Karpas-422 (cell line): ENCODE measurements around the gene AHNAK2. TPM values are rescaled to one million over a fixed set of nuclear protein-coding genes. Genes with fewer than 3 reads are reported as not detected.

Source experiments
- DNase-seq: peaks from one replicate; pipeline ENCODE4 v3.0.0-alpha.2; 2015
- H2AFZ ChIP-seq: fragments of 200-600 bp; sonication (generic); 2 replicates; pipeline ENCODE4 v1.6.1; 2014; ENCODE audit warnings: antibody characterized with exemption, low read length, mixed read lengths
- H3K27ac ChIP-seq: fragments of 200-600 bp; sonication (generic); 2 replicates; pipeline ENCODE4 v1.5.1; 2014; ENCODE audit warnings: mild to moderate bottlenecking, low read length, moderate library complexity
- H3K27me3 ChIP-seq: fragments of 200-600 bp; sonication (generic); 2 replicates; pipeline ENCODE4 v1.6.1; 2014; ENCODE audit warnings: low read length, mixed read lengths
- H3K36me3 ChIP-seq: fragments of 200-600 bp; sonication (generic); 2 replicates; pipeline ENCODE4 v1.6.1; 2014; ENCODE audit warnings: low read length, mixed read lengths; ENCODE audit not compliant: insufficient read depth
- H3K4me1 ChIP-seq: fragments of 200-600 bp; sonication (generic); 2 replicates; pipeline ENCODE4 v1.6.1; 2014; ENCODE audit warnings: mild to moderate bottlenecking, low read length, mixed read lengths
- H3K4me2 ChIP-seq: fragments of 200-600 bp; sonication (generic); 2 replicates; pipeline ENCODE4 v1.6.1; 2014; ENCODE audit warnings: low read length, low read depth, mild to moderate bottlenecking; ENCODE audit not compliant: poor library complexity, severe bottlenecking
- H3K4me3 ChIP-seq: fragments of 200-600 bp; sonication (generic); 2 replicates; pipeline ENCODE4 v1.5.1; 2014; ENCODE audit warnings: mild to moderate bottlenecking, antibody characterized with exemption, low read length, mixed read lengths
- H3K79me2 ChIP-seq: fragments of 200-600 bp; sonication (generic); 2 replicates; pipeline ENCODE4 v1.6.1; 2014; ENCODE audit warnings: mild to moderate bottlenecking, low read length, mixed read lengths
- H3K9ac ChIP-seq: fragments of 200-600 bp; sonication (generic); 2 replicates; pipeline ENCODE4 v1.6.0; 2014; ENCODE audit warnings: low read length
- H3K9me2 ChIP-seq: fragments of 200-600 bp; sonication (generic), shearing (Covaris generic); replicated peaks from 2 replicates; pipeline ENCODE4 v1.6.0; 2014; ENCODE audit warnings: mild to moderate bottlenecking, low read length, moderate library complexity; ENCODE audit not compliant: insufficient read depth
- H3K9me3 ChIP-seq: fragments of 300-700, 200-600 bp; sonication (generic); 2 replicates; pipeline ENCODE4 v1.6.1; 2014; ENCODE audit warnings: low read length, mixed read lengths
- H4K20me1 ChIP-seq: fragments of 200-600 bp; sonication (generic); 2 replicates; pipeline ENCODE4 v1.6.1; 2014; ENCODE audit warnings: mild to moderate bottlenecking, antibody characterized with exemption, low read length, low read depth; ENCODE audit not compliant: insufficient read depth
- total RNA-seq: library from RNA; depleted of rRNA; stranded (reverse); fragments of >200 nt; shearing (Covaris generic); gene quantifications from 2 replicates; pipeline ENCODE4 v1.2.3, GENCODE V29; 2014; ENCODE audit warnings: low replicate concordance

The AHNAK2 gene
- total RNA-seq, 1 experiment from 2014 or later, result not detected

DNA sequence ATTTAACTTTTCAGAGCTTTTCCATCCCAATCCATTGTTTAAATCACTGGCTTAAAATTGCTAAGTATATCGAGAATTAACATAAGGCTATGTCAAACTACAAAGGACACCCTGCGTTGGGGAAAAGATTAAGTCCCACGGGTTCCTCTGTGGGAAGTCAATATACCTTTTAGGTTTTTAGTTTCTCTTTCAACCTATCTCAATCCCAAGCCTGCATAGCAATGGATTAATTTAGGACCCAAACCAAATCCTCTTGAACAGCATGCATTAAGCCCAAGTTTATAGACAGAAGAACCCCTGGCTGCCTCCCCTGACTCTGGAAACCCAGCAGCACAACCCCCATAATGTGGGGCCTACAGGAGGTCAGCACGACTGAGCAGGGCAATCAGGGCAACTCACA lies 36.5 kb upstream of the AHNAK2 start:
- Histone ChIP-seq H3K4me3 (peak overlapping the region; percentile 3; the same call in 1 of the 2 replicates), H3K27ac (peak overlapping the region; percentile 59), H3K4me1 (peaks cover 74% of the 10 kb centered on the region), H3K4me2 (peak overlapping the region; percentile 55), H3K9me3 (no peaks in the 10 kb centered on the region), H3K9me2 (no peaks in the 10 kb centered on the region), H3K9ac (peak overlapping the region; percentile 33), H3K79me2 (peaks cover 100% of the 10 kb centered on the region), H2AFZ (no peak overlapping the region), H3K27me3 (no peaks in the 10 kb centered on the region), H3K36me3 (peaks cover 37% of the 10 kb centered on the region), H4K20me1 (peaks cover 89% of the 10 kb centered on the region)
- DNase-seq, result no peak

DNA sequence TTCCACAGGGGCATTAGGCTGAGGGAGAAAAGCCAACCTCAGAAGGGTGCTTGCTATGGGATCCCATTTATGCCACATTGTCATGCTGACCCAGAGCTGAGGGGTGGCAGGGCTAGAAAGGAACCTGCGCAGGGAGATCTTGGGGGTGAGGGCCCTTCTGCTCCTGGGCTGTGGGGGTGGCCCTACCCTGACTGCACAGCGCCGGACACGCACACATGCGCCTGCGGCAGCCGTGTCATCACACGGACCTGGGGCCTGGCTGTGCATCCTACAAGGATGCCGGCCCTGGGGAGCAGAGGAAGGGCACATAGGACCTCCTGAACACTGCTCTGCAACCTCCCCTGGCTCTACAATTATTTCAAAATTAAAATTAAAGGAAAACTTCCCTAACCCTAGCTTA lies 35.9 kb upstream of the AHNAK2 start:
- Histone ChIP-seq H3K4me2 (peak overlapping the region; percentile 55), H4K20me1 (peaks cover 89% of the 10 kb centered on the region), H3K9me3 (no peaks in the 10 kb centered on the region), H3K9ac (peak overlapping the region; percentile 33), H2AFZ (no peak overlapping the region), H3K27ac (peak overlapping the region; percentile 59), H3K4me3 (peak overlapping the region; percentile 3; the same call in 1 of the 2 replicates), H3K79me2 (peaks cover 100% of the 10 kb centered on the region), H3K9me2 (no peaks in the 10 kb centered on the region), H3K4me1 (peaks cover 68% of the 10 kb centered on the region), H3K36me3 (peaks cover 43% of the 10 kb centered on the region), H3K27me3 (no peaks in the 10 kb centered on the region)
- DNase-seq, result no peak

DNA sequence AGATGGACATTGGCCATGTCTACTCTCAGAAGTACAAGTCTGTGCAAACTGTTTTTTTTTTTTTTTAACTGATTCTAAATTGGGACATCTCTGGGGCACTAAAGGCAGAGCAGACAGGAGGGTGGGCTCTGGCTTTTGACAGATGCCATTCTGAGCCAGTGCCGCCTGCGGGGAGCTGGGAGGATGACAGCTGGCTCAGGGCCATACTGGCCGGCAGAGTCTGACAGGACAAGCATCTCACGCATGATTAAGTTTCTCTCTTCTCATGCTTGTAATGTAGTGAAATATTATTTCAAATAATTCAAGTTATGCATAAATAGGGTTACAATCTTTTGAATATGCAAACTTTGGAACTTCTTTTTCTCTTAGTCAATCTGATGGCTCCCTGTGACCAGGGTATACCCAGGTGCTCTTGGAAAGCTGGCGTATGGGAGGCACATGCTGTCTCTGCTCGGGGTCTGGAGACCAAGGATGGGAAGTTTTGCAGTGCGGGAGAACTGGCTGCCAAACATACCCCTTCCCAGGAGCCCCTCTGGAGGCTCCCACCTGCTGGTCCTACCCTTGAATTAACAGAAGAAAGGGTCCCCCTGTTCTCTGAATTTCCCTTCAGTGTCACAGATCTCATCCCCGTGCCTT lies 35.1 kb upstream of the AHNAK2 start:
- Histone ChIP-seq H3K4me3 (peak overlapping the region; percentile 3; the same call in 1 of the 2 replicates), H3K27me3 (no peaks in the 10 kb centered on the region), H3K4me1 (peaks cover 60% of the 10 kb centered on the region), H3K9me2 (no peaks in the 10 kb centered on the region), H2AFZ (no peak overlapping the region), H3K27ac (peak overlapping the region; percentile 59), H3K9me3 (no peaks in the 10 kb centered on the region), H3K79me2 (peaks cover 92% of the 10 kb centered on the region), H4K20me1 (peaks cover 86% of the 10 kb centered on the region), H3K36me3 (peaks cover 44% of the 10 kb centered on the region), H3K9ac (peak overlapping the region; percentile 33; the same call in 1 of the 2 replicates), H3K4me2 (peak overlapping the region; percentile 55)
- peak; percentile 88 for DNase-seq

DNA sequence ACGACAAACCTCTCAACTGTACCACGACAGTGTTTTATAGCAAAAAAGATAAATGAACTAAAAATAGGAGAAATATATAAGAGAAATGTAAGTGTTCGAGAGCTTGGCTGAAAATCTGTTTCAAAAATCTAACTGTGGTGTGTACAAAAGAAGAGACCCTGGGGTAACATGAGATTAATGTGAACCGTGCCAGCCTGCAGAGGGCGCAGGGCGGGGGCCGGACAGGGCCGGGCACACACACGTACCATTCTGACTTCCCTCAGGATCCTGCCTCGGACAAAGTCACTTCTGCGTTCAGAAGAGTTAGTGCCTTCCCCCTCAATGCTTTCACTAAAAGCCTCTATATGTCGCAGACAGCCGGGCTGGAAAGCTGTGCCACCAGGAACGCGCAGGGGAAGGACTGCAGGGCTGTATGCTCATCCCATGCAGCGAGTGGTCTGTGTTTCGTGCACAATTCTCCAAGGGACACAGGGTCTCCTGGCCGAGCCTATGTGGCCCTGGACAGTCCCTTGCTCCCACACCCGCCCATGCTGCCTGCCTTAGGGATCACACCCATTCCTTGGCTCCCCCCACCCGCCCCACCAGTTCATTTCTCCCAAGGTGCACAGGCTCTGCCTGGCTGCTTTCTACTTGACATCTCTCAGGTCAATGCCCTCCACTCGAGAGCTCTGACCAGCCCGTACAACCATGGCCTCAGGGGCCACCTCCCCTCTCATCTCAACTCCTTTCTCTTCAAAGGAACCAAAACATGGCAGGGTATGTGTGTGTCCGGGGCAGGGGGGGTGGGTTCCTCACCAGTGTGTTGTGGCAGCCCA lies 34.2 kb upstream of the AHNAK2 start:
- Histone ChIP-seq H3K27me3 (no peaks in the 10 kb centered on the region), H3K79me2 (peaks cover 88% of the 10 kb centered on the region), H3K36me3 (peaks cover 46% of the 10 kb centered on the region), H2AFZ (no peak overlapping the region), H3K4me2 (no peak overlapping the region), H3K9ac (no peak overlapping the region), H4K20me1 (peaks cover 81% of the 10 kb centered on the region), H3K4me3 (no peak overlapping the region), H3K27ac (no peak overlapping the region), H3K9me2 (no peaks in the 10 kb centered on the region), H3K9me3 (no peaks in the 10 kb centered on the region), H3K4me1 (peaks cover 51% of the 10 kb centered on the region)
- DNase-seq, result no peak

DNA sequence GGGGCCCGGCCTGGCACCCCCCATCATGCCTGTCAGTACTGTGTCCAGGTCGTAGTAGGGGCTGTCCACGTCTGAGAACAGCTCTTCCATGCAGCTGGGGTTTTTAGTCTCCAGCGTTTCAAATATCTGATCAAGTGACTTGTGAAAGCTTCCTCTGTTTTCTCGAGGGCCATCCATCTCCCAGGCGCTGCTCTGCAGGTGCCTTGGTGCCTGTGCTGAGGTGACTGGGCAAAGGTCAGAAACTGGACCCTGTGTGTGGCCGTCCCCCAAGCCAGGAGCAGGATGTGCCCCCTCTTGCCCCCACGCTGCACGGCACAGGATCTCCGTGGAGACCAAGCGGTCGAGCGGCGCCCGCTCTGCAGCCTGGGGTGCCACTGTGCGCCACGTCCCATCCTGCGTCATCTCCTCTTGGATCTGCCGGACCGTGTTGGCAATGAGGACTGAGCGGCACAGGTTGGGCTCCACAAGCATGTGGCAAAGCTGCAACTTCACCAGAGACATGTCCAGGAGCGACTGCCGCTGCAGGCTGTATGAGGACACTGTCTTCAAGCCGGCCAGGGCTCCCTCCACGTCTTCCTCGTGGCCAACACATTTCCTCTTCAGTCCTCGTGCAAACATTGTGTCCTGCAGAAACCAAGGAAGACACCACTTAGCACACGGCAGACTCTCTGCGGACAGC lies 33.3 kb upstream of the AHNAK2 start:
- peaks cover 75% of the 10 kb centered on the region for H4K20me1 ChIP-seq
- H3K4me2 ChIP-seq, result no peak overlapping the region
- no peaks in the 10 kb centered on the region for H3K9me3 ChIP-seq
- no peaks in the 10 kb centered on the region for H3K9me2 ChIP-seq
- peaks cover 82% of the 10 kb centered on the region for H3K79me2 ChIP-seq
- H2AFZ ChIP-seq, result no peak overlapping the region
- peaks cover 42% of the 10 kb centered on the region for H3K4me1 ChIP-seq
- no peak overlapping the region for H3K27ac ChIP-seq
- no peaks in the 10 kb centered on the region for H3K27me3 ChIP-seq
- peaks cover 49% of the 10 kb centered on the region for H3K36me3 ChIP-seq
- DNase-seq, result no peak
- H3K4me3 ChIP-seq, result no peak overlapping the region
- no peak overlapping the region for H3K9ac ChIP-seq

DNA sequence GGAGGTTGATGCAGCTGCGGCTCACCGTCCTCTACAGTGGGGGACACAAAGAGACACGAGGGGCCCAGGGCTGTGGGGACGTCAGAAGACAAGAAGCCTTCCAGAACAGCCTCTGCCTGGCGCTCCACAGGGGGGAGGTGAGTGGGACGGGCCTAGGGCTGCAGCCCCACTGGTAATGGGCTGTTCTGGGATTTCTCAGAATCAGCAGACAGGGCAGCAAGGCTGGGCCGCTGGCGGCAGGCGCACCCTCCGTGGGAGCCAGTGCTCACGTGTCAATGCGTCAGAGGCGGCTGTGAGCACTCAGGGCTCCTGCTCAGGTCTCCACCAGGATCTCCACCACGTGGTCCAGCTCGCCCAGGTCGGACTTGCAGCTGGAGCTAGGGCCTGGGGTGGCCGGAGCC lies 32.7 kb upstream of the AHNAK2 start:
- Histone ChIP-seq H3K79me2 (peaks cover 77% of the 10 kb centered on the region), H3K9me3 (no peaks in the 10 kb centered on the region), H3K27me3 (no peaks in the 10 kb centered on the region), H3K9me2 (no peaks in the 10 kb centered on the region), H3K36me3 (peaks cover 48% of the 10 kb centered on the region), H3K4me1 (peaks cover 36% of the 10 kb centered on the region), H3K4me3 (no peak overlapping the region), H3K9ac (no peak overlapping the region), H3K27ac (no peak overlapping the region), H2AFZ (no peak overlapping the region), H4K20me1 (peaks cover 70% of the 10 kb centered on the region), H3K4me2 (no peak overlapping the region)
- DNase-seq, result no peak

DNA sequence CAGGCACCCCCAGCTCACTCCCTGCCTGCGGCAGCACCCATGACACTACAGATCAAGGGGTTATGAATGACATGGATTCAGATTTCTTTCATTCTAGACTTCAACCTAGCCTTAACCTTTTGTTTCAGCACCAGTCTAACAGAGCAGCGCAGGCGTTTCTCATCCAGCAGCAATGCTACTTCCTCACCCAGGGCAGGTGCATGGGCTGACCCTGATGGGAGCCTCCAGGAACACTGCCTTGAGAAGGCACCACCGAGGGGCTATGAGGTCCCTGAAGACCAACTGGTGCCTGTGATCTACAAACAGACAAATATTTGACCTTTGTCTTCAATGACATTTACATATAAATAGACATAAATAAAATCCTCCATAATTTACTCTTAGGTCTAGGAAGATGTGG lies 31.9 kb upstream of the AHNAK2 start:
- H3K9ac ChIP-seq, result no peak overlapping the region
- H3K79me2 ChIP-seq, result peaks cover 72% of the 10 kb centered on the region
- DNase-seq, result no peak
- peaks cover 64% of the 10 kb centered on the region for H4K20me1 ChIP-seq
- no peaks in the 10 kb centered on the region for H3K9me2 ChIP-seq
- H2AFZ ChIP-seq, result no peak overlapping the region
- H3K36me3 ChIP-seq, result peaks cover 48% of the 10 kb centered on the region
- H3K27me3 ChIP-seq, result no peaks in the 10 kb centered on the region
- no peak overlapping the region for H3K4me3 ChIP-seq
- H3K27ac ChIP-seq, result no peak overlapping the region
- no peaks in the 10 kb centered on the region for H3K9me3 ChIP-seq
- peaks cover 28% of the 10 kb centered on the region for H3K4me1 ChIP-seq
- H3K4me2 ChIP-seq, result no peak overlapping the region
